Tibial artery (tissue), 4 donors: ENCODE measurements around the gene SIT1.

Source experiments
- DNase-seq, 2 donors: peaks; one replicate each; pipeline ENCODE4 v3.0.0-alpha.2; 2019
- H3K27ac ChIP-seq, 2 donors: fragments of 200-600 bp; sonication (generic) in 1 of 2; 1 replicate in 1 of 2; 2 replicates in 1 of 2; pipeline ENCODE4 v1.5.1; 2018 to 2019; ENCODE audit warnings: mild to moderate bottlenecking in 1 of 2
- H3K27me3 ChIP-seq, 2 donors: fragments of 200-600 bp; sonication (generic) in 1 of 2; one replicate each; pipeline versions ENCODE4 v1.5.1 to v1.6.0; 2016 to 2019
- H3K36me3 ChIP-seq, 3 donors: fragments of 200-600 bp; sonication (generic) in 2 of 3; one replicate each; pipeline ENCODE4 v1.5.1; 2016 to 2019; ENCODE audit warnings: mild to moderate bottlenecking in 2 of 3
- H3K4me1 ChIP-seq, 4 donors: fragments of 200-600 bp; sonication (generic) in 2 of 4; 1 replicate in 3 of 4; 2 replicates in 1 of 4; pipeline ENCODE4 v1.5.1; 2016 to 2019
- H3K4me3 ChIP-seq, 2 donors: fragments of 200-600 bp; sonication (generic) in 1 of 2; 1 replicate in 1 of 2; 2 replicates in 1 of 2; pipeline ENCODE4 v1.5.1; 2018 to 2019; ENCODE audit warnings: mild to moderate bottlenecking in 2 of 2
- H3K9me3 ChIP-seq, 3 donors: fragments of 200-600 bp; sonication (generic) in 1 of 3; one replicate each; pipeline ENCODE4 v1.5.1; 2016 to 2019
- CTCF ChIP-seq, 2 experiments: fragments of 200-600 bp in 1 of 2; fragments of 450-650 bp in 1 of 2; IDR thresholded peaks; one replicate each; pipeline ENCODE4 v1.5.1; 2017 to 2019; ENCODE audit warnings: antibody characterized with exemption in 2 of 2, mild to moderate bottlenecking in 1 of 2, moderate library complexity in 1 of 2
- intact Hi-C: fragments of 100-400 bp; cut with DNase I; formaldehyde crosslinking; loops from one replicate; pipeline ENCODE4 v1.15.0; 2023; ENCODE audit warnings: low total_unique reads

Gene SIT1

GRCh38 chr9:35695943-35696401 is 45.2 kb upstream of the SIT1 start:
- H3K36me3 ChIP-seq = peaks cover 40 to 46% (median 43%) of the 10 kb centered on the region in 3 donors
- intact Hi-C loops = loop anchor here (5.0 kb wide), 1 partner anchor 34 kb away; no protein-coding TSS in a partner anchor
- no peak for TF ChIP-seq CTCF (IDR thresholded peaks at IDR 0.05)
- peaks cover 0 to 79% (median 44%) of the 10 kb centered on the region in 4 donors for H3K4me1 ChIP-seq
- no peak for DNase-seq
- no peaks in the 10 kb centered on the region for H3K27me3 ChIP-seq
- H3K4me3 ChIP-seq = no peak overlapping the region
- no peaks in the 10 kb centered on the region for H3K9me3 ChIP-seq
- peak overlapping the region; percentile 96 to 97 for H3K27ac ChIP-seq

DNA sequence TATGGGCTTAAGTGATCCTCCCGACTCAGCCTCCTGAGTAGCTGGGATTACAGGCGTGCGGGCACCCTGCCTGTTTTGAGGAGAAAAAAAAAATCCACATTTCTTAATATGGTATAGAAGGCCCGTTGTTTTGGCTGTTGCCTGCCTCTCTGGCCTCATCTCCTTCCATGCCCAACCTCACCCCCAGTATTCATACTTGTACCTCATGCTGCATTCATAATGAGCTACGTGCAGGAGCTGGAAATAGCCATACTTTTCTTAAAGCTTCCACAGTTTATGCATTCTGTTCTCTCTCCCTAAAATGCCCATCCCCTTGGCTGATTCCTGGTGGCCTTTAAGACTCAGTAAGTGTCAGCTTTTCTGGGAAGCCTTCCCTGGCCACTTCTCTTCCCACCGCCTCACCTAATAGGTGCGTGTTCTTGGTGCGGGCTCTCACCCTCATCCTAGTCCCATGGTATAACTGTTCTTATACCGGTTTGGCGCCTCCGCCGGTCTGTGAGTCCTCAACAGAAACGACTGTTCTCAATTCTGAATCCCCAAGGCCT is 41.1 kb upstream of the SIT1 start:
- peak overlapping the region; percentile 96 to 97 for H3K27ac ChIP-seq
- H3K9me3 ChIP-seq = no peaks in the 10 kb centered on the region
- no peaks in the 10 kb centered on the region for H3K27me3 ChIP-seq
- no peak for TF ChIP-seq CTCF (IDR thresholded peaks at IDR 0.05)
- DNase-seq = peak; percentile 55 to 87
- H3K4me3 ChIP-seq = peak overlapping the region; percentile 93 to 94
- intact Hi-C loops = loop anchor here (5.0 kb wide), 1 partner anchor 35 kb away; no protein-coding TSS in a partner anchor
- peaks cover 0 to 57% (median 27%) of the 10 kb centered on the region in 4 donors for H3K4me1 ChIP-seq
- H3K36me3 ChIP-seq = peaks cover 20 to 33% (median 27%) of the 10 kb centered on the region in 3 donors

- no peaks in the 10 kb centered on the region for H3K27me3 ChIP-seq
- H3K4me3 ChIP-seq = peak overlapping the region; percentile 93 to 94
- peaks cover 0 to 52% (median 21%) of the 10 kb centered on the region in 4 donors for H3K4me1 ChIP-seq
- H3K27ac ChIP-seq = peak overlapping the region; percentile 96 to 97
- no peak for DNase-seq
- TF ChIP-seq CTCF (IDR thresholded peaks at IDR 0.05) = no peak
- no peaks in the 10 kb centered on the region for H3K9me3 ChIP-seq
- peaks cover 25 to 38% (median 31%) of the 10 kb centered on the region in 3 donors for H3K36me3 ChIP-seq
- intact Hi-C loops = loop anchor here (5.0 kb wide), 1 partner anchor 36 kb away; no protein-coding TSS in a partner anchor
These were observed 40.6 kb upstream of the SIT1 start for GRCh38 chr9:35691334-35691650.

DNA sequence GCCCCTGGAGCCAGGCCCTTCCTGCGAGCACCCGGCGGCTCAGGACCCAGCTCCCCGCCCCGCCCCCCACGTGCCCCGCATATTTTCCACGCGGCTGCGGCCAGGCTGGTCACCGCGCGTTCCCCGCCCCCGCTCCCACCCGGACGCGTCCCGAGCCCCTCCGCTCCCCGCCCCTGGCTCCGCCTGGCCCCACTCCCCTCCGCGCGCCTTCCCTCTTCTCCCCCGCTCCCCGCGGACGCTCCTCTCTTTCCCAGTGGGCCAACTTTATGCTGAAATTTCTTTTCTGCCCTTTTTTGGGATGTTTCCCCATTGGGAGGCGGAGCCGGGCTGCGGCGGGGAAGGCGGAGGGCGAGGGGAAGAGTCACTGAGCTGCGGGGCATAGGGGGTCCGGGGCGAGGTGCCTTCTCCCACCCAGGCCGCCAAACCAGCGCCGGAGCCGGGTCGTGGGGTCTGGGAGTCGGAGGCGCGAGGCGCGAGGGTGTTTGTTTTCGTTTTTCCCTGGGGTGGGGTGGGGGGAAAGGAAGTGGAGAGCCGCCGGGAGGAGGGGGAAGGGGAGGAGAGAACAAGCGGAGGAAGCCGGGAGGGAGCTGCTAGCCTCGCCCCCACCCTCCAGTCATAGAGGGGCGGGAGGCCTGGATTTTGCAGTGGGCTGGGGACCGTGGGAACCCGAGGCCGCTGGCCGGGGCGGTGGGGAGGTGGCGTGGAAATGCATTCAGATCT is 40.0 kb upstream of the SIT1 start:
- intact Hi-C loops = loop anchor here (5.0 kb wide), 1 partner anchor 37 kb away; no protein-coding TSS in a partner anchor
- no peaks in the 10 kb centered on the region for H3K9me3 ChIP-seq
- peaks cover 30 to 38% (median 36%) of the 10 kb centered on the region in 3 donors for H3K36me3 ChIP-seq
- peak; percentile 80 to 96 for DNase-seq
- TF ChIP-seq CTCF (IDR thresholded peaks at IDR 0.05) = no peak
- H3K27ac ChIP-seq = peak overlapping the region; percentile 96 to 97
- H3K4me1 ChIP-seq = peaks cover 0 to 52% (median 16%) of the 10 kb centered on the region in 4 donors
- no peaks in the 10 kb centered on the region for H3K27me3 ChIP-seq
- peak overlapping the region; percentile 93 to 94 for H3K4me3 ChIP-seq

DNA sequence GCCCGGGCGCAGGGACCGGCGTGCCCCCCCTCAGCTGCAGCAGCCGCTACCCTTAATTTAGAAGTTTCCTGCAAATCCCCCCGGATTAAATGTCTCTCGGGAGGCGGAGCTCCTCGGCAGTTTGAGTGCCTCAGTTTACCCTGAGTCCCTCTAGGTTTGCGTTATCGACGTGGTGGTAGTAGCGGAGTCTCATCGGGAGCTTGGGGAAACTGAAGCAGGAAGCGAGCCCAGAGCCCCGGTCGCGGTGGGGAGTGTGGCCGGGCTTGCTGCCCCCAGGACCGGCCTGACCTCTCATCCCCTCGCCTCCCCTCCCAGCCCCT is 39.5 kb upstream of the SIT1 start:
- intact Hi-C loops = loop anchor here (5.0 kb wide), 1 partner anchor 37 kb away; no protein-coding TSS in a partner anchor
- Histone ChIP-seq H3K4me1 (peaks cover 0 to 52% (median 16%) of the 10 kb centered on the region in 4 donors), H3K4me3 (peak overlapping the region; percentile 93 to 94), H3K36me3 (peaks cover 35 to 42% (median 41%) of the 10 kb centered on the region in 3 donors), H3K9me3 (no peaks in the 10 kb centered on the region), H3K27ac (peak overlapping the region; percentile 96 to 97), H3K27me3 (no peaks in the 10 kb centered on the region)
- no peak for DNase-seq
- TF ChIP-seq CTCF (IDR thresholded peaks at IDR 0.05) = no peak
